ENCODE results near the gene DNM1. TPM values are rescaled to one million over a fixed set of nuclear protein-coding genes. Genes with fewer than 3 reads are reported as not detected.

DNM1 gene
- total and polyA plus RNA-seq, 2 donors (not counting 3 experiments of a cell fraction or from before 2014, with no cell fraction given), result 0.59 to 2.9 TPM

GRCh38 chr9:128185979-128186965 lies 16.9 kb upstream of the DNM1 start:
- ChIA-PET POLR2A (no interaction called here), CTCF (interaction anchor here (0.6 kb wide), 1 partner anchor 11 kb away, joined by 3 read pairs; no protein-coding TSS in a partner anchor)
- no peaks in the 10 kb centered on the region for H3K9me3 ChIP-seq (replicated peaks; ENCODE audit: control insufficient read depth, insufficient read depth, low read length)
- no peak overlapping the region for H3K4me3 ChIP-seq (replicated peaks in 1 of 3; ENCODE audit: insufficient read depth in 1 of 3, low read depth in 1 of 3, low read length in 3 of 3)
- H4K20me1 ChIP-seq (replicated peaks; ENCODE audit: control insufficient read depth, extremely low read depth, insufficient read depth, low read length), result no peaks in the 10 kb centered on the region
- no peak for TF ChIP-seq POLR2AphosphoS5 (IDR thresholded peaks at IDR 0.05; ENCODE audit: insufficient read depth, low read depth, low read length)
- TF ChIP-seq, protein P1, sequence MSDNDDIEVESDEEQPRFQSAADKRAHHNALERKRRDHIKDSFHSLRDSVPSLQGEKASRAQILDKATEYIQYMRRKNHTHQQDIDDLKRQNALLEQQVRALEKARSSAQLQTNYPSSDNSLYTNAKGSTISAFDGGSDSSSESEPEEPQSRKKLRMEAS (IDR thresholded peaks at IDR 0.05; ENCODE audit: insufficient read depth, insufficient read length), result no peak
- TF ChIP-seq EZH2 (IDR thresholded peaks at IDR 0.05; ENCODE audit: borderline replicate concordance, low read depth, low read length, severe bottlenecking), result no peak
- TF ChIP-seq, protein P2, sequence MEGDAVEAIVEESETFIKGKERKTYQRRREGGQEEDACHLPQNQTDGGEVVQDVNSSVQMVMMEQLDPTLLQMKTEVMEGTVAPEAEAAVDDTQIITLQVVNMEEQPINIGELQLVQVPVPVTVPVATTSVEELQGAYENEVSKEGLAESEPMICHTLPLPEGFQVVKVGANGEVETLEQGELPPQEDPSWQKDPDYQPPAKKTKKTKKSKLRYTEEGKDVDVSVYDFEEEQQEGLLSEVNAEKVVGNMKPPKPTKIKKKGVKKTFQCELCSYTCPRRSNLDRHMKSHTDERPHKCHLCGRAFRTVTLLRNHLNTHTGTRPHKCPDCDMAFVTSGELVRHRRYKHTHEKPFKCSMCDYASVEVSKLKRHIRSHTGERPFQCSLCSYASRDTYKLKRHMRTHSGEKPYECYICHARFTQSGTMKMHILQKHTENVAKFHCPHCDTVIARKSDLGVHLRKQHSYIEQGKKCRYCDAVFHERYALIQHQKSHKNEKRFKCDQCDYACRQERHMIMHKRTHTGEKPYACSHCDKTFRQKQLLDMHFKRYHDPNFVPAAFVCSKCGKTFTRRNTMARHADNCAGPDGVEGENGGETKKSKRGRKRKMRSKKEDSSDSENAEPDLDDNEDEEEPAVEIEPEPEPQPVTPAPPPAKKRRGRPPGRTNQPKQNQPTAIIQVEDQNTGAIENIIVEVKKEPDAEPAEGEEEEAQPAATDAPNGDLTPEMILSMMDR (IDR thresholded peaks at IDR 0.05; ENCODE audit: extremely low read depth in 1 of 2, insufficient read depth in 1 of 2, low read depth in 1 of 2, low read length in 2 of 2), result no peak
- no peak for TF ChIP-seq POLR2A (IDR thresholded peaks at IDR 0.05; ENCODE audit: low read depth, low read length)
- intact Hi-C loops (cut with micrococcal nuclease) (no loop called here), dilution Hi-C loops (cut with MboI; ENCODE audit: extremely low pct_ligation_motif_present, low sequenced_read_pairs) (no loop called here)
- no TSS peak for BruUV-seq (replicated peaks)
- H3K9me1 ChIP-seq (replicated peaks; ENCODE audit: control insufficient read depth, extremely low read depth, insufficient read depth, low read length), result no peaks in the 10 kb centered on the region
- no peak for DNase-seq (ENCODE audit: low read depth, low spot score)
- H3K36me3 ChIP-seq (ENCODE audit: control insufficient read depth in 2 of 2, extremely low read depth in 1 of 2, insufficient read depth in 2 of 2, low read length in 2 of 2), result peaks cover 12 to 32% of the 10 kb centered on the region in 2 experiments
- H3K4me1 ChIP-seq (ENCODE audit: control insufficient read depth, extremely low read depth, insufficient read depth, low read length), result peaks cover 7% of the 10 kb centered on the region
- no peak for FAIRE-seq
- H3K27me3 ChIP-seq (ENCODE audit: control insufficient read depth in 2 of 2, insufficient read depth in 2 of 2, low read length in 2 of 2), result no peaks in the 10 kb centered on the region
- H3K4me2 ChIP-seq (ENCODE audit: insufficient read depth, low read length), result no peak overlapping the region
- peaks cover 17% of the 10 kb centered on the region for H3K79me2 ChIP-seq (ENCODE audit: control insufficient read depth, insufficient read depth, low read length)
- H2AFZ ChIP-seq (ENCODE audit: low read depth, low read length), result no peak overlapping the region
- H3K9ac ChIP-seq (replicated peaks; ENCODE audit: extremely low read depth, insufficient read depth, low read length), result no peak overlapping the region
- no peak overlapping the region for H3K27ac ChIP-seq (ENCODE audit: insufficient read depth, low read depth, low read length)
